Transverse colon (tissue), 4 donors: ENCODE data around the gene CTBP1. TPM values are rescaled to one million over a fixed set of nuclear protein-coding genes. Genes with fewer than 3 reads are reported as not detected.

Experiments
- DNase-seq: peaks from one replicate; pipeline ENCODE4 v3.0.0-alpha.2; 2019
- H3K27ac ChIP-seq, 4 donors: fragments of 200-600 bp; sonication (generic); 2 replicates each; pipeline ENCODE4 v1.5.1; 2016 to 2018; ENCODE audit warnings: inconsistent platforms in 4 of 4
- H3K27me3 ChIP-seq: fragments of 200-600 bp; sonication (generic); 2 replicates; pipeline ENCODE4 v1.5.1; 2017; ENCODE audit warnings: inconsistent platforms
- H3K36me3 ChIP-seq, 4 donors: fragments of 200-600 bp; sonication (generic); 2 replicates each; pipeline ENCODE4 v1.5.1; 2017 to 2019; ENCODE audit warnings: inconsistent platforms in 4 of 4
- H3K4me1 ChIP-seq, 4 donors: fragments of 200-600 bp; sonication (generic); 2 replicates each; pipeline ENCODE4 v1.5.1; 2017 to 2020; ENCODE audit warnings: inconsistent platforms in 4 of 4
- H3K4me3 ChIP-seq, 4 donors: fragments of 200-600 bp; sonication (generic); 1 replicate in 1 of 4; 2 replicates in 3 of 4; pipeline versions ENCODE4 v1.5.1 to v1.6.1; 2017 to 2019; ENCODE audit warnings: inconsistent platforms in 4 of 4
- H3K9me3 ChIP-seq, 2 donors: fragments of 200-600 bp; sonication (generic); 2 replicates each; pipeline ENCODE4 v1.5.1; 2017 to 2019; ENCODE audit warnings: inconsistent platforms in 2 of 2
- EP300 ChIP-seq: sonication (generic); formaldehyde crosslinking; IDR thresholded peaks from one replicate; pipeline ENCODE4 v1.6.1; 2017; ENCODE audit warnings: antibody characterized with exemption, low read depth
- POLR2A ChIP-seq: fragments of 450-650 bp; IDR thresholded peaks from one replicate; pipeline ENCODE4 v1.6.1; 2016; ENCODE audit warnings: antibody characterized with exemption, mild to moderate bottlenecking, moderate library complexity
- POLR2AphosphoS5 ChIP-seq, 3 donors: sonication (generic); formaldehyde crosslinking; IDR thresholded peaks; one replicate each; pipeline ENCODE4 v1.6.1; 2016; ENCODE audit warnings: antibody characterized with exemption in 3 of 3
- WGBS, 2 donors: methylation state at CpG; one replicate each; pipeline ENCODE4 v1.1.5; 2018; ENCODE audit warnings: low coverage in 1 of 2; 5-methylcytosine and 5-hydroxymethylcytosine counted together
- in situ Hi-C, 4 donors: fragments of 200-750 bp; cut with MboI; loops; one replicate each; pipeline versions ENCODE4 v1.15.0 to v1.15.1; 2017; ENCODE audit warnings: low sequenced_read_pairs in 3 of 4, low pct_ligation_motif_present in 1 of 4, low pct_unique_long_range_greater_than_20kb in 1 of 4
- intact Hi-C: fragments of 100-400 bp; cut with DNase I; formaldehyde crosslinking; loops from one replicate; pipeline ENCODE4 v1.15.1; 2023; ENCODE audit warnings: low total_unique reads
- total RNA-seq, 4 donors: library from RNA; depleted of rRNA; stranded (reverse); fragments of >200 nt; gene quantifications; one replicate each; pipeline ENCODE4 v1.1.0, GENCODE V29; 2016
- TF ChIP-seq, protein P1 (sequence below), 5 experiments: fragments of 200-600 bp in 3 of 5; fragments of 450-650 bp in 2 of 5; sonication (generic) in 3 of 5; IDR thresholded peaks; 1 replicate in 2 of 5; 2 replicates in 3 of 5; pipeline ENCODE4 v1.5.1; 2016 to 2017; ENCODE audit warnings: antibody characterized with exemption in 5 of 5, inconsistent platforms in 3 of 5, mild to moderate bottlenecking in 2 of 5, moderate library complexity in 1 of 5

CTBP1 gene
- total RNA-seq, 4 donors from 2014 or later, result 183 to 457 (median 243) TPM

DNA sequence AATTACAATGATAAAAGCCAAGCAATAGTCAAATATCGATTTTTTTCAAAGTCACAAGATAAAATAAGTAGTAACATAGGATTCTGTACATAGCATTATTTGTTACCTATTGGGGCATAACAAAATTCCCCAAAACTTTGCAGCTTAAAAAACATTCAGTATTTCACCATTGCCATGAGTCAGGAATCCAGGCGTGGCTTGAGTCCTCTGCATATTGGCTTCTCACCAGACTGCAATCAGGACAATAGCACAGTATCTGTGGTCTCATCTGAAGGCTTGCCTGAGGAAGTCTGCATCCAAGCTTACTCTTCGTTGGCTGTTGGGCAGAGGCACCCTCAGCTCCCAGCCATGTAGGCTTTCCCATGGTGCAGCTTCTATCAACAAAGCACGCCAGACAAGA lies 6.2 kb upstream of the CTBP1 start:
- in situ Hi-C loops (loop anchor here (10.0 to 25.0 kb wide), 3 partner anchors 80 to 93 kb away; partner anchors contain the start of genes SPON2 (in 2 of the 4) and UVSSA (in 2 of the 4)), intact Hi-C loops (no loop called here)
- Histone ChIP-seq H3K27me3 (no peaks in the 10 kb centered on the region), H3K4me3 (no peak overlapping the region), H3K4me1 (peaks cover 4 to 9% (median 7%) of the 10 kb centered on the region in 4 donors), H3K9me3 (no peaks in the 10 kb centered on the region), H3K36me3 (no peaks in the 10 kb centered on the region), H3K27ac (no peak overlapping the region)
- 89 to 100% methylated on average over 2 to 4 of the region's 4 CpGs for WGBS, 2 donors
- DNase-seq, result no peak
- TF ChIP-seq, protein P1, sequence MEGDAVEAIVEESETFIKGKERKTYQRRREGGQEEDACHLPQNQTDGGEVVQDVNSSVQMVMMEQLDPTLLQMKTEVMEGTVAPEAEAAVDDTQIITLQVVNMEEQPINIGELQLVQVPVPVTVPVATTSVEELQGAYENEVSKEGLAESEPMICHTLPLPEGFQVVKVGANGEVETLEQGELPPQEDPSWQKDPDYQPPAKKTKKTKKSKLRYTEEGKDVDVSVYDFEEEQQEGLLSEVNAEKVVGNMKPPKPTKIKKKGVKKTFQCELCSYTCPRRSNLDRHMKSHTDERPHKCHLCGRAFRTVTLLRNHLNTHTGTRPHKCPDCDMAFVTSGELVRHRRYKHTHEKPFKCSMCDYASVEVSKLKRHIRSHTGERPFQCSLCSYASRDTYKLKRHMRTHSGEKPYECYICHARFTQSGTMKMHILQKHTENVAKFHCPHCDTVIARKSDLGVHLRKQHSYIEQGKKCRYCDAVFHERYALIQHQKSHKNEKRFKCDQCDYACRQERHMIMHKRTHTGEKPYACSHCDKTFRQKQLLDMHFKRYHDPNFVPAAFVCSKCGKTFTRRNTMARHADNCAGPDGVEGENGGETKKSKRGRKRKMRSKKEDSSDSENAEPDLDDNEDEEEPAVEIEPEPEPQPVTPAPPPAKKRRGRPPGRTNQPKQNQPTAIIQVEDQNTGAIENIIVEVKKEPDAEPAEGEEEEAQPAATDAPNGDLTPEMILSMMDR (IDR thresholded peaks at IDR 0.05), result no peak
- TF ChIP-seq POLR2A, result no peak
- TF ChIP-seq POLR2AphosphoS5 (IDR thresholded peaks at IDR 0.05), result no peak
- TF ChIP-seq EP300, result no peak

DNA sequence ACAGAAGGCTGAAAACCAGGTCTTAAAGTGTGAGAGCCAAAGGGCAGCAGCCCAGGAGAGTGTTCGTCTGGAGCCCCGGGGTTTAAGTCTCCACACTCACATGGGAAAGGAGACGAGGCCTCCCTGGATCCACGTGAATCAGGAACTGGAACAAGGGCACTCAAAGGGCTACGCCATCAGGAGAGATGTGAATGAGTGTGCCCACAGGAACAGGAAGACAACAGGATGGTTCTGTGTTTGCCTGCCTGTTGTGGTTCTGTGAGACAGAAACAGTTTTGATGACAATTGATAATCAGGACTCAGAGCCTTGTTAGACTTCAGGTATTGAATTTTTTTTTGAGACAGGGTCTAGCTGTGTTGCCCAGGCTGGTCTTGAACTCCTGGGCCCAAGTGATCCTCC lies 4.9 kb upstream of the CTBP1 start:
- Histone ChIP-seq H3K9me3 (no peaks in the 10 kb centered on the region), H3K4me3 (no peak overlapping the region), H3K36me3 (no peaks in the 10 kb centered on the region), H3K4me1 (peaks cover 9 to 13% (median 10%) of the 10 kb centered on the region in 4 donors), H3K27me3 (no peaks in the 10 kb centered on the region), H3K27ac (no peak overlapping the region)
- TF ChIP-seq POLR2A, result no peak
- no peak for TF ChIP-seq POLR2AphosphoS5 (IDR thresholded peaks at IDR 0.05)
- TF ChIP-seq, protein P1 (IDR thresholded peaks at IDR 0.05), result no peak
- TF ChIP-seq EP300, result no peak
- WGBS, 2 donors, result 88 to 90% methylated on average over 5 of the region's 5 CpGs
- in situ Hi-C loops, result loop anchor here (10.0 to 25.0 kb wide), 3 partner anchors 81 to 92 kb away; partner anchors contain the start of genes SPON2 (in 2 of the 4) and UVSSA (in 2 of the 4)
- no peak for DNase-seq
- intact Hi-C loops, result no loop called here

DNA sequence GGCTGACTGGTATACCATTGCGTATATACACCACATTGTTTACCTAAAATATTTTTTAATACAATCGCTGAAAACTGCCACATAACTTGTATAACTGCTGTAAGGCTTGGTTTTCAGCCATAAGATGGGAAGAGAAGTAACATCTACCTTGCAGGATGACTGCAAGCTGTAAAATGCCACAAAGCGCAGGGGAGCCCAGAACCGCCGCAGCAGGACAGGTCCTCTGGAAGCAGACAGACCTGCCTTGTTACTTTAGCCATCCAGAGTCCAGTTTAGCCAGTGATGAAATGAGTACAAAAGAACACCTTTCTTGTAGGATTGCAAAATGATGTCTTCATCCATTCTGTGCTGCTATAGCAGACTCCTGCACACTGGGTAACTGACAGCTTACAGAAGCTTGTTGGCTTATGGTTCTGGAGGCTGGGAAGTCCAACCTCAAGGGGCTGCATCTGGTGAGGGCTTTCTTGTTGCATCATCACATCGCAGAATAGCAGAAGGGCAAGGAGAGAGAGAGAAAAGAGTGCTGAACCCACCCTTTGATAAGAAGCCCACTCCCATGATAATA lies 4.1 kb upstream of the CTBP1 start:
- in situ Hi-C loops (loop anchor here (10.0 to 25.0 kb wide), 3 partner anchors 82 to 92 kb away; partner anchors contain the start of genes SPON2 (in 2 of the 4) and UVSSA (in 2 of the 4)), intact Hi-C loops (no loop called here)
- H3K27me3 ChIP-seq, result no peaks in the 10 kb centered on the region
- no peaks in the 10 kb centered on the region for H3K9me3 ChIP-seq
- H3K27ac ChIP-seq, result no peak overlapping the region
- WGBS, 2 donors, result 95 to 99% methylated on average over 2 to 6 of the region's 6 CpGs
- no peak for DNase-seq
- no peak overlapping the region for H3K4me3 ChIP-seq
- H3K36me3 ChIP-seq, result no peaks in the 10 kb centered on the region
- peaks cover 9 to 13% (median 10%) of the 10 kb centered on the region in 4 donors for H3K4me1 ChIP-seq
- TF ChIP-seq POLR2A (no peak), EP300 (no peak), POLR2AphosphoS5 (IDR thresholded peaks at IDR 0.05) (no peak)
- TF ChIP-seq, protein P1 (IDR thresholded peaks at IDR 0.05), result no peak

DNA sequence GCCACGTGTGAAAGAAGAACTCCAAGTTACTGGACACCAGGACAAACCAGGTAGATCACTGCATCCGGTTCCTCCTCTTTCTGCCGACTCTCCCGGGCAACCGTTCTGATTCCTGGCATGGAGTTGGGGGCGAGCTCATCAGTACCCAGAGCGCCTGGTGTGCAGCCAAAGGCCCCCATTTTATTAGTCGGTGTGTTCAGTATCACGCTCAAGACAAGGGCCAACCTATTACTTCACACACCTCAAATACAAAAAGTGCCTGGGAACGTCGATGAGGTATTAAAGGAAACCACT lies 2.8 kb upstream of the CTBP1 start:
- no peak overlapping the region for H3K27ac ChIP-seq
- no peak for TF ChIP-seq POLR2A
- no peak for TF ChIP-seq EP300
- TF ChIP-seq POLR2AphosphoS5 (IDR thresholded peaks at IDR 0.05), result no peak
- TF ChIP-seq, protein P1 (IDR thresholded peaks at IDR 0.05), result no peak
- no peaks in the 10 kb centered on the region for H3K27me3 ChIP-seq
- no peak overlapping the region for H3K4me3 ChIP-seq
- in situ Hi-C loops, result loop anchor here (10.0 to 25.0 kb wide), 3 partner anchors 83 to 93 kb away; partner anchors contain the start of genes SPON2 (in 2 of the 4) and UVSSA (in 2 of the 4)
- DNase-seq, result no peak
- peaks cover 14 to 22% (median 18%) of the 10 kb centered on the region in 4 donors for H3K4me1 ChIP-seq
- no peaks in the 10 kb centered on the region for H3K9me3 ChIP-seq
- whole genome bisulfite sequencing, 2 donors, result 97 to 99% methylated on average over 4 to 11 of the region's 11 CpGs
- no peaks in the 10 kb centered on the region for H3K36me3 ChIP-seq
- intact Hi-C loops, result no loop called here
